Measurements from ENCODE around the gene CANX. TPM values are rescaled to one million over a fixed set of nuclear protein-coding genes. Genes with fewer than 3 reads are reported as not detected.
A peak's percentile ranks its signal among the peaks of the same experiment; 100 is the strongest.

Gene CANX
- total RNA-seq, 2 experiments from 2014 or later: 369 to 418 TPM

DNA sequence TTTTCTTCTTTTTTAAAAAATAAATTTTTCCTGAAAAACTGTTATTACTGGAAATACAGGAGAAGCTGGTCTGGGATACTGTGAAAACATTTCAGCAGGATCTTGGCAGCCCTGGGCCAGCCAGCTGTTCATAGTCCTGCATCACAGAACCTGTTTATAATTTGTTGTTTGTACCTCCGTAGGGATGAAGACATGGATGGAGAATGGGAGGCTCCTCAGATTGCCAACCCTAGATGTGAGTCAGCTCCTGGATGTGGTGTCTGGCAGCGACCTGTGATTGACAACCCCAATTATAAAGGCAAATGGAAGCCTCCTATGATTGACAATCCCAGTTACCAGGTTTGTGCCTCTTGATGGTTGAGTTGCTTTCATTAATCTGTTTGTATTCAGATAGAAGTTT is 21.5 kb downstream of the CANX start:
- no peak overlapping the region for H3K27ac Mint-ChIP-seq
- no peak for DNase-seq
- peaks cover 66% of the 10 kb centered on the region for H3K36me3 Mint-ChIP-seq (ENCODE audit: low read depth)
- ChIA-PET CTCF (interaction anchor here (0.5 to 0.9 kb wide), 2 partner anchors 33 to 366 kb away, joined by 3 read pairs; no protein-coding TSS in a partner anchor), POLR2A (no interaction called here)
- no peak overlapping the region for H3K4me3 Mint-ChIP-seq
- H3K4me1 Mint-ChIP-seq: peaks cover 18% of the 10 kb centered on the region
- no peaks in the 10 kb centered on the region for H3K27me3 Mint-ChIP-seq
- no peaks in the 10 kb centered on the region for H3K9me3 Mint-ChIP-seq

DNA sequence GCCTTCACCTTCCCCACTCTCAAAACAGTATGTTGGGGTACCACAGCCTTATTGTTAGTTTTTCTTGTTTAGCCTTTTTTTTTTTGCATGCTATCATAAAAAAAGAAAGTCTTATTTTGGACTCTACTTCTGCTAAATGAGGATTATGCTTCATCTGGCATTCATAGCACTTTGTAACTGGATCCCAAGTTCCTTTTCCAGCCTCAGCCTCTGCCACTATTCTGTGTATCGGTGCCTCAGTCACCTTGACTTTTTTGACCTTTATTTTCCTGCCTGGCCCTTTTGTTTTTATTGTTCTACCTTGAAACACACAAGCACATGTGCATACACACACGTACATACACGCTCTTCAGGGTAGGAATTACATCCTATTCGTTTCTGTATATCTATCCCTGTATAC is 25.4 kb downstream of the CANX start:
- POLR2A ChIA-PET: no interaction called here
- Mint-ChIP-seq H3K4me3 (no peak overlapping the region), H3K9me3 (no peaks in the 10 kb centered on the region), H3K36me3 (ENCODE audit: low read depth) (peaks cover 58% of the 10 kb centered on the region), H3K27me3 (no peaks in the 10 kb centered on the region), H3K27ac (no peak overlapping the region), H3K4me1 (peaks cover 3% of the 10 kb centered on the region)
- no peak for DNase-seq
- CTCF ChIA-PET: interaction anchor here (0.7 kb wide), 1 partner anchor 120 kb away, joined by 4 read pairs; no protein-coding TSS in a partner anchor

DNA sequence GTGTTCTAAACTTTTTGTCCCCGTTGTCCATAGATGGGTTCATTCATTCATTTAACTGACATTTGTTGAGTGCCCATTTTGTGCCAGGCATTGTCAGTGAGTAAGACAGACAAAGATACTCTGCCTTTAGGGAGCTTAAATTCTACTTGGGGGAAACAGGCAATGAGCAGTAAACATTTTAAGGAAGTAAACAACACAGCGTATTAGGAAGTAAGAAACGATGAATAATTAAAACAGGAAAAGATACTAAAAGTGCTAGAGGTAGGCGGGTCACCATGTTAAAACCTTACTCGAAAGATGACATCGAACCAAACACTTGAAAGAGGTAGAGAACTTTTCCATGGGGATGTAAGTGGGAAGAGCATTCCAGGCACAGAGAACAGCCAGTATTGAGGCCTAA is 28.3 kb downstream of the CANX start:
- Mint-ChIP-seq H3K4me1 (peaks cover 19% of the 10 kb centered on the region), H3K27ac (no peak overlapping the region), H3K4me3 (no peak overlapping the region), H3K9me3 (no peaks in the 10 kb centered on the region), H3K27me3 (no peaks in the 10 kb centered on the region), H3K36me3 (ENCODE audit: low read depth) (peaks cover 63% of the 10 kb centered on the region)
- POLR2A ChIA-PET: no interaction called here
- DNase-seq: no peak
- CTCF ChIA-PET: interaction anchor here (1.1 kb wide), 1 partner anchor 75 kb away, joined by 3 read pairs; no protein-coding TSS in a partner anchor

GRCh38 chr5:179729303-179729702 is 30.5 kb downstream of the CANX start:
- ChIA-PET CTCF (interaction anchor here (0.6 to 2.1 kb wide), 3 partner anchors 11 to 67 kb away, joined by 3 to 7 read pairs (median 3); no protein-coding TSS in a partner anchor), POLR2A (no interaction called here)
- Mint-ChIP-seq H3K27ac (no peak overlapping the region), H3K4me3 (no peak overlapping the region), H3K4me1 (peaks cover 19% of the 10 kb centered on the region), H3K36me3 (ENCODE audit: low read depth) (peaks cover 47% of the 10 kb centered on the region), H3K9me3 (no peaks in the 10 kb centered on the region), H3K27me3 (no peaks in the 10 kb centered on the region)
- DNase-seq: no peak

DNA sequence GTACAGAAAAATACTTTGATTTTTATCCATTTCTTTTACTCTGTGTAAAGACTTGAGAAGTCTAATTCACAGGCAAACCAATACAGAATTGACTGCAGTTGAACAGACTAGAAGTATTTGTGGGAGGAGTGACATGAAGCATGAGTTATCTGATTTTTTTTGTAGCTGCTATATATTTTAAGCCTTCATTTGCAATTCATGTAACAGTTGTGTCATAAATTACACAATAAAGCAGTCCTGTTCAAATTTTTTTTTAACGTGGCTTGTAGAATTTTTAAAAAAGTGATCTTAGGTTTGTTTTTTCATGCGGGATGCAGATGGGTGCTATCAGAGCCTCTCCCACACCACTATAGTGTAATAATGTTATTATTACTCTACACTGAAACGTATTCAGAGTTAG is 31.0 kb downstream of the CANX start:
- H3K36me3 Mint-ChIP-seq (ENCODE audit: low read depth): peaks cover 46% of the 10 kb centered on the region
- H3K4me1 Mint-ChIP-seq: peaks cover 23% of the 10 kb centered on the region
- no peaks in the 10 kb centered on the region for H3K27me3 Mint-ChIP-seq
- H3K4me3 Mint-ChIP-seq: no peak overlapping the region
- ChIA-PET CTCF (interaction anchor here (0.8 to 2.1 kb wide), 3 partner anchors 11 to 25 kb away, joined by 3 to 7 read pairs (median 3); no protein-coding TSS in a partner anchor), POLR2A (no interaction called here)
- DNase-seq: no peak
- H3K27ac Mint-ChIP-seq: no peak overlapping the region
- no peaks in the 10 kb centered on the region for H3K9me3 Mint-ChIP-seq

GRCh38 chr5:179730356-179730755 is 31.6 kb downstream of the CANX start:
- no peak overlapping the region for H3K4me3 Mint-ChIP-seq
- H3K9me3 Mint-ChIP-seq: no peaks in the 10 kb centered on the region
- ChIA-PET POLR2A (no interaction called here), CTCF (interaction anchor here (0.8 to 2.1 kb wide), 2 partner anchors 10 to 24 kb away, joined by 3 to 7 read pairs; no protein-coding TSS in a partner anchor)
- H3K4me1 Mint-ChIP-seq: peaks cover 25% of the 10 kb centered on the region
- no peak for DNase-seq
- H3K27me3 Mint-ChIP-seq: no peaks in the 10 kb centered on the region
- peak overlapping the region; percentile 67 for H3K27ac Mint-ChIP-seq
- peaks cover 46% of the 10 kb centered on the region for H3K36me3 Mint-ChIP-seq (ENCODE audit: low read depth)

- Mint-ChIP-seq H3K27me3 (no peaks in the 10 kb centered on the region), H3K27ac (peak overlapping the region; percentile 67), H3K4me1 (peaks cover 25% of the 10 kb centered on the region), H3K36me3 (ENCODE audit: low read depth) (peaks cover 46% of the 10 kb centered on the region), H3K9me3 (no peaks in the 10 kb centered on the region), H3K4me3 (no peak overlapping the region)
- ChIA-PET POLR2A (no interaction called here), CTCF (interaction anchor here (1.9 to 2.1 kb wide), 2 partner anchors 10 to 34 kb away, joined by 5 to 7 read pairs; no protein-coding TSS in a partner anchor)
- DNase-seq: no peak
These were observed 32.1 kb downstream of the CANX start for GRCh38 chr5:179730852-179731251.

- Mint-ChIP-seq H3K4me1 (peaks cover 31% of the 10 kb centered on the region), H3K27ac (peak overlapping the region; percentile 86), H3K27me3 (no peaks in the 10 kb centered on the region), H3K4me3 (peak overlapping the region; percentile 83), H3K36me3 (ENCODE audit: low read depth) (peaks cover 42% of the 10 kb centered on the region), H3K9me3 (no peaks in the 10 kb centered on the region)
- POLR2A ChIA-PET: interaction anchor here (1.0 kb wide), 1 partner anchor 108 kb away, joined by 4 read pairs; the partner anchor contains the start of gene HNRNPH1
- CTCF ChIA-PET: interaction anchor here (0.6 to 1.9 kb wide), 10 partner anchors 9 to 441 kb away, joined by 3 to 5 read pairs (median 4); partner anchors contain the start of gene HNRNPH1
- peak; percentile 10 for DNase-seq
These were observed 33.1 kb downstream of the CANX start for GRCh38 chr5:179731791-179732411.

DNA sequence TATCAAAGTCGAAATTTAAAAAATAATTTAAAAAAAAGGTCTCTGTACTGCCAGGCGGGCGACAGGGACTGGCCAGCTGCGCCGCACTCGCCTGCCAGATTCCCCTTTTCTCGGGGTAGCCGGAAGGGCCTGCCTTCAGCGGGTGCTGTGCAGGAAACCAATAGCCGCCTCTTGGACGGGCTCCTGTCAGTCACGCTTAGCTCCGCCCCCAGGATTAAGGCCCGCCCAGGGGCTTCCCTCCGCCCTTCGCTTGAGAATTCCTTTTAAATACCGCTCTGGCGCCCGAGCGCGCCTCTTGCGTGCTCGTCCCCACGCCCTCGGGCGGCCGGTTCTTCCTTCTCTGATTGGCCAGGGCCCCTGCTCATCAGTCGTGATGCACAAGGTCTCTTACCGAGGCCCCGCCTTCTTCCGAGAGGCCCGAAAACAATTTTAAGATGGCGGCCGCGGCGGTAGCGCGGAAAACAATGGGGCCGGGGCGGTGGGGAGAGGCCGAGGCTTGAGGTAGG is 33.7 kb downstream of the CANX start, which contains the start of gene MAML1:
MAML1 (plus strand) TSS at position 411 of the 506 bp plus-strand sequence. CDS start 291 bp downstream, outside the sequence.
- peak within 1 kb of the TSS; percentile 97 for H3K27ac Mint-ChIP-seq
- peak; percentile 100 for DNase-seq
- H3K4me1 Mint-ChIP-seq: peaks cover 35% of the 10 kb centered on the region
- H3K27me3 Mint-ChIP-seq: no peaks in the 10 kb centered on the region
- peak within 1 kb of the TSS; percentile 96 for H3K4me3 Mint-ChIP-seq
- H3K36me3 Mint-ChIP-seq (ENCODE audit: low read depth): peaks cover 43% of the 10 kb centered on the region
- POLR2A ChIA-PET: interaction anchor here (1.0 kb wide), 1 partner anchor 109 kb away, joined by 4 read pairs; the partner anchor contains the start of gene HNRNPH1
- CTCF ChIA-PET: interaction anchor here (0.5 to 1.9 kb wide), 9 partner anchors 10 to 216 kb away, joined by 3 to 5 read pairs (median 3); partner anchors contain the start of gene HNRNPH1
- no peaks in the 10 kb centered on the region for H3K9me3 Mint-ChIP-seq

DNA sequence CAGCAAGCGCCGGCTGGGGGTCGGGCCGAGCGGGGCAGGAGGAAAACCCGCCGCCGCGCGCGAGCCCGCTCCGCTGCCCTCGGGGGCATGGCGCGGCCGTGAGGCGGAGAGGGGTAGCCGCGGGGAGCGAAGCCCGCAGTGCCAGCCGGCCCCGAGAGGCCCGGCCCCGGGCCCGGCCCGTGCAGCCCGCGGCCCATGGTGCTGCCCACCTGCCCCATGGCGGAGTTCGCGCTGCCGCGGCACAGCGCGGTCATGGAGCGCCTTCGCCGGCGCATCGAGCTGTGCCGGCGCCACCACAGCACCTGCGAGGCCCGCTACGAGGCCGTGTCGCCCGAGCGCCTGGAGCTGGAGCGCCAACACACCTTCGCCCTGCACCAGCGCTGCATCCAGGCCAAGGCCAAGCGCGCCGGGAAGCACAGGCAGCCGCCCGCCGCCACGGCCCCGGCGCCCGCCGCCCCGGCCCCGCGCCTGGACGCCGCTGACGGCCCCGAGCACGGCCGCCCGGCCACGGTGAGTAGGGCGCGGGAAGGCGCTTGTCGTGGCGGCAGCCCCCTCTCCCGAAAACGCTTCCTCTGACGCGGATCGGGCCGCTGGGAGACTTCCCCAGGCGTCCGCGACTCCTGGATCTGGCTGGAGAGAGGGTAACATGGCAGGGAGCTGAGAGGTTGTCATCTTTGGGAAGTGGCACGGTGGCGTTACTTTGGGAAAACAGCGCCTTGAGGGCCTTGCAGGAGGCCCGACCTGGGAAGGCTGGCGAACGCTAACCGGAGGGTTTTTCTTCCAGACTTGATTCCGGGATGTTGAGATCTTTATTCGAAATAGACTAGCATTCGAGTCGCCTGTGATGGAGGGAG is 34.4 kb downstream of the CANX start:
- ChIA-PET POLR2A (interaction anchor here (1.0 kb wide), 1 partner anchor 110 kb away, joined by 4 read pairs; the partner anchor contains the start of gene HNRNPH1), CTCF (interaction anchor here (0.5 to 1.9 kb wide), 8 partner anchors 9 to 215 kb away, joined by 3 to 7 read pairs (median 4); partner anchors contain the start of gene HNRNPH1)
- DNase-seq: peak; percentile 37
- Mint-ChIP-seq H3K4me1 (peaks cover 38% of the 10 kb centered on the region), H3K27me3 (no peaks in the 10 kb centered on the region), H3K27ac (peak overlapping the region; percentile 97), H3K36me3 (ENCODE audit: low read depth) (peaks cover 42% of the 10 kb centered on the region), H3K4me3 (peak overlapping the region; percentile 96), H3K9me3 (no peaks in the 10 kb centered on the region)

GRCh38 chr5:179733772-179734126 is 35.0 kb downstream of the CANX start:
- no peaks in the 10 kb centered on the region for H3K27me3 Mint-ChIP-seq
- H3K4me3 Mint-ChIP-seq: peak overlapping the region; percentile 96
- DNase-seq: no peak
- peaks cover 45% of the 10 kb centered on the region for H3K36me3 Mint-ChIP-seq (ENCODE audit: low read depth)
- POLR2A ChIA-PET: no interaction called here
- peaks cover 44% of the 10 kb centered on the region for H3K4me1 Mint-ChIP-seq
- CTCF ChIA-PET: interaction anchor here (0.6 kb wide), 1 partner anchor 9 kb away, joined by 7 read pairs; no protein-coding TSS in a partner anchor
- no peaks in the 10 kb centered on the region for H3K9me3 Mint-ChIP-seq
- peak overlapping the region; percentile 97 for H3K27ac Mint-ChIP-seq

DNA sequence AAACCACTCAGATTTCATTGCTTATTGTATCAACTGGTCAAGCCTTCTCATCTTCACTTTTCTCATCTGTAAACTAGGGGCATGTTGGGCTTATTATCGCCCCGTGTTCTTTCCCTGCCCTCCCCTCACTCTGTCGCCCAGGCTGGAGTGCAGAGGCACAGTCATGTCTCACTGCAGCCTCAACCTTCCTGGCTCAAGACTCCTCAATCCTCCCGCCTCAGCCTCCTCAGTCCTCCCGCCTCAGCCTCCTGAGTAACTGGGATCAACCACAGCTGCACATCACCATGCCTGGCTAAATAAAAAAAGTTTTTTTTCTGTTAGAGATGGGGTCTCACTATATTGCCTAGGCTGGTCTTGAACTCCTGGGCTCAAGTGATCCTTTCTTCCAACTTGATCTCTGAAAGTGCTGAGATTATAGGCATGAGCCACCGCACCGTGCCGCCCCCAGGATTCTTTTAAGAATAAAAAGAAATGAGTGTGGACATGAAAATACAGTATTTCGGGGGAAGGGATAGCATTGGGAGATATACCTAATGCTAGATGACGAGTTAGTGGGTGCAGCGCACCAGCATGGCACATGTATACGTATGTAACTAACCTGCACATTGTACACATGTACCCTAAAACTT is 35.9 kb downstream of the CANX start:
- Mint-ChIP-seq H3K27me3 (no peaks in the 10 kb centered on the region), H3K27ac (peak overlapping the region; percentile 97), H3K9me3 (no peaks in the 10 kb centered on the region), H3K36me3 (ENCODE audit: low read depth) (peaks cover 44% of the 10 kb centered on the region), H3K4me3 (peak overlapping the region; percentile 96), H3K4me1 (peaks cover 46% of the 10 kb centered on the region)
- ChIA-PET CTCF (no interaction called here), POLR2A (no interaction called here)
- DNase-seq: no peak
